ENCODE results near the gene RWDD3. TPM values are rescaled to one million over a fixed set of nuclear protein-coding genes. Genes with fewer than 3 reads are reported as not detected.

RWDD3 gene
- total and polyA plus RNA-seq, 2 experiments from 2014 or later, result 23.0 to 28.5 TPM

- no peaks in the 10 kb centered on the region for H3K4me1 ChIP-seq (ENCODE audit: insufficient read depth)
- DNase-seq (ENCODE audit: low spot score), result no peak
- no peak overlapping the region for H3K4me2 ChIP-seq
- H3K9me3 ChIP-seq (ENCODE audit: low read depth), result no peaks in the 10 kb centered on the region
- no peak overlapping the region for H3K4me3 ChIP-seq
- H3K79me2 ChIP-seq, result no peaks in the 10 kb centered on the region
- no peaks in the 10 kb centered on the region for H3K36me3 ChIP-seq (replicated peaks; ENCODE audit: insufficient read depth, low read depth)
- H2AFZ ChIP-seq, result no peak overlapping the region
- no peak overlapping the region for H3K27ac ChIP-seq
- TF ChIP-seq EZH2 (IDR thresholded peaks at IDR 0.05; ENCODE audit: borderline replicate concordance) (no peak), EZH2phosphoT487 (IDR thresholded peaks at IDR 0.05; ENCODE audit: low read depth, severe bottlenecking, unreplicated experiment) (no peak)
- TF ChIP-seq, protein P1, sequence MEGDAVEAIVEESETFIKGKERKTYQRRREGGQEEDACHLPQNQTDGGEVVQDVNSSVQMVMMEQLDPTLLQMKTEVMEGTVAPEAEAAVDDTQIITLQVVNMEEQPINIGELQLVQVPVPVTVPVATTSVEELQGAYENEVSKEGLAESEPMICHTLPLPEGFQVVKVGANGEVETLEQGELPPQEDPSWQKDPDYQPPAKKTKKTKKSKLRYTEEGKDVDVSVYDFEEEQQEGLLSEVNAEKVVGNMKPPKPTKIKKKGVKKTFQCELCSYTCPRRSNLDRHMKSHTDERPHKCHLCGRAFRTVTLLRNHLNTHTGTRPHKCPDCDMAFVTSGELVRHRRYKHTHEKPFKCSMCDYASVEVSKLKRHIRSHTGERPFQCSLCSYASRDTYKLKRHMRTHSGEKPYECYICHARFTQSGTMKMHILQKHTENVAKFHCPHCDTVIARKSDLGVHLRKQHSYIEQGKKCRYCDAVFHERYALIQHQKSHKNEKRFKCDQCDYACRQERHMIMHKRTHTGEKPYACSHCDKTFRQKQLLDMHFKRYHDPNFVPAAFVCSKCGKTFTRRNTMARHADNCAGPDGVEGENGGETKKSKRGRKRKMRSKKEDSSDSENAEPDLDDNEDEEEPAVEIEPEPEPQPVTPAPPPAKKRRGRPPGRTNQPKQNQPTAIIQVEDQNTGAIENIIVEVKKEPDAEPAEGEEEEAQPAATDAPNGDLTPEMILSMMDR (IDR thresholded peaks at IDR 0.05; ENCODE audit: poor library complexity), result no peak
- peaks cover 9% of the 10 kb centered on the region for H3K27me3 ChIP-seq
- WGBS (ENCODE audit: low lambda C conversion rate, missing lambda C conversion rate), result 91% methylated on average over 1 of the region's 1 CpG
- H4K20me1 ChIP-seq (ENCODE audit: insufficient read depth, poor library complexity, severe bottlenecking), result no peaks in the 10 kb centered on the region
- no peaks in the 10 kb centered on the region for H3K9me2 ChIP-seq (replicated peaks; ENCODE audit: insufficient read depth)
These were observed 48.5 kb downstream of the RWDD3 start for GRCh38 chr1:95282518-95282895.

- no peaks in the 10 kb centered on the region for H3K9me2 ChIP-seq (replicated peaks; ENCODE audit: insufficient read depth)
- H3K4me3 ChIP-seq, result no peak overlapping the region
- no peaks in the 10 kb centered on the region for H3K4me1 ChIP-seq (ENCODE audit: insufficient read depth)
- no peaks in the 10 kb centered on the region for H3K36me3 ChIP-seq (replicated peaks; ENCODE audit: insufficient read depth, low read depth)
- H4K20me1 ChIP-seq (ENCODE audit: insufficient read depth, poor library complexity, severe bottlenecking), result no peaks in the 10 kb centered on the region
- no peak for TF ChIP-seq EZH2phosphoT487 (IDR thresholded peaks at IDR 0.05; ENCODE audit: low read depth, severe bottlenecking, unreplicated experiment)
- TF ChIP-seq, protein P1 (IDR thresholded peaks at IDR 0.05; ENCODE audit: poor library complexity), result no peak
- no peak for TF ChIP-seq EZH2 (IDR thresholded peaks at IDR 0.05; ENCODE audit: borderline replicate concordance)
- WGBS (ENCODE audit: low lambda C conversion rate, missing lambda C conversion rate), result 90% methylated on average over 2 of the region's 2 CpGs
- no peak overlapping the region for H3K4me2 ChIP-seq
- DNase-seq (ENCODE audit: low spot score), result no peak
- no peak overlapping the region for H3K27ac ChIP-seq
- no peak overlapping the region for H2AFZ ChIP-seq
- H3K79me2 ChIP-seq, result no peaks in the 10 kb centered on the region
- H3K27me3 ChIP-seq, result peaks cover 17% of the 10 kb centered on the region
- H3K9me3 ChIP-seq (ENCODE audit: low read depth), result no peaks in the 10 kb centered on the region
These were observed 50.4 kb downstream of the RWDD3 start for GRCh38 chr1:95284420-95284819.

GRCh38 chr1:95286479-95286878 is 52.5 kb downstream of the RWDD3 start:
- no peak overlapping the region for H2AFZ ChIP-seq
- no peak overlapping the region for H3K27ac ChIP-seq
- no peak for DNase-seq (ENCODE audit: low spot score)
- no peaks in the 10 kb centered on the region for H3K79me2 ChIP-seq
- H3K4me2 ChIP-seq, result no peak overlapping the region
- no peak for TF ChIP-seq EZH2phosphoT487 (IDR thresholded peaks at IDR 0.05; ENCODE audit: low read depth, severe bottlenecking, unreplicated experiment)
- no peak for TF ChIP-seq EZH2 (IDR thresholded peaks at IDR 0.05; ENCODE audit: borderline replicate concordance)
- TF ChIP-seq, protein P1 (IDR thresholded peaks at IDR 0.05; ENCODE audit: poor library complexity), result no peak
- no peak overlapping the region for H3K4me3 ChIP-seq
- peaks cover 25% of the 10 kb centered on the region for H3K27me3 ChIP-seq
- no peaks in the 10 kb centered on the region for H4K20me1 ChIP-seq (ENCODE audit: insufficient read depth, poor library complexity, severe bottlenecking)
- H3K9me2 ChIP-seq (replicated peaks; ENCODE audit: insufficient read depth), result no peaks in the 10 kb centered on the region
- H3K36me3 ChIP-seq (replicated peaks; ENCODE audit: insufficient read depth, low read depth), result no peaks in the 10 kb centered on the region
- 35% methylated on average over 5 of the region's 5 CpGs for WGBS (ENCODE audit: low lambda C conversion rate, missing lambda C conversion rate)
- no peaks in the 10 kb centered on the region for H3K9me3 ChIP-seq (ENCODE audit: low read depth)
- no peaks in the 10 kb centered on the region for H3K4me1 ChIP-seq (ENCODE audit: insufficient read depth)

DNA sequence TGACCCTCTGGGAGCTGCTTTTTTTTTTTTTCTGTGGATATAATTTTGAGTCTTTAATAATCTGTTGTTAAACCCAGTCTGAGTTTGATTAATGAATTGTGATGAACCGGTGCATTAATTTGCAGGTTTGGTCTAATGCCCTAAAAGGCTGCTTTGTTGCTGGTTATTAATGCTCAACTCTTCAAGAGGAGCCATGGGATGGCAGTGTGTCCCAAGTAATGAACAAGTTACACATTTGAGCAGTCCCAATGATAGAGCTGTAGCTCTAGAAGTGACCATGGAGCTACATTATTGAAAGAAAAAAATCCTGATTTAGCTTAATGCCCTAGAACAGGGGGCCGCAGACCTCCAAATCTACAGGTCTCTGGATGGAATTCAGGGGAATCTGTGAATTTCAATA is 53.1 kb downstream of the RWDD3 start:
- WGBS (ENCODE audit: low lambda C conversion rate, missing lambda C conversion rate), result 82% methylated on average over 2 of the region's 2 CpGs
- Histone ChIP-seq H3K27me3 (peaks cover 28% of the 10 kb centered on the region), H3K4me3 (no peak overlapping the region), H3K79me2 (no peaks in the 10 kb centered on the region), H3K4me2 (no peak overlapping the region), H3K9me3 (ENCODE audit: low read depth) (no peaks in the 10 kb centered on the region), H4K20me1 (ENCODE audit: insufficient read depth, poor library complexity, severe bottlenecking) (no peaks in the 10 kb centered on the region), H2AFZ (no peak overlapping the region), H3K9me2 (replicated peaks; ENCODE audit: insufficient read depth) (no peaks in the 10 kb centered on the region), H3K36me3 (replicated peaks; ENCODE audit: insufficient read depth, low read depth) (no peaks in the 10 kb centered on the region), H3K27ac (no peak overlapping the region), H3K4me1 (ENCODE audit: insufficient read depth) (no peaks in the 10 kb centered on the region)
- TF ChIP-seq EZH2phosphoT487 (IDR thresholded peaks at IDR 0.05; ENCODE audit: low read depth, severe bottlenecking, unreplicated experiment) (no peak), EZH2 (IDR thresholded peaks at IDR 0.05; ENCODE audit: borderline replicate concordance) (no peak)
- TF ChIP-seq, protein P1 (IDR thresholded peaks at IDR 0.05; ENCODE audit: poor library complexity), result peak; percentile 30
- DNase-seq (ENCODE audit: low spot score), result no peak
